Esophagus (tissue), 2 donors: ENCODE data around the gene SLC2A10. TPM values are rescaled to one million over a fixed set of nuclear protein-coding genes. Genes with fewer than 3 reads are reported as not detected.

Experiments
- H3K27ac ChIP-seq, 2 donors: one replicate each; pipeline ENCODE4 v1.5.1; 2013; ENCODE audit warnings: low read depth in 2 of 2, mild to moderate bottlenecking in 2 of 2, inconsistent platforms in 1 of 2, low read length in 1 of 2, moderate library complexity in 1 of 2
- H3K27me3 ChIP-seq, 2 donors: one replicate each; pipeline ENCODE4 v1.6.1; 2013; ENCODE audit warnings: low read length in 2 of 2, control low read depth in 1 of 2, mild to moderate bottlenecking in 1 of 2; ENCODE audit not compliant: insufficient read depth in 2 of 2, control insufficient read depth in 1 of 2
- H3K36me3 ChIP-seq, 2 donors: one replicate each; pipeline ENCODE4 v1.6.1; 2013; ENCODE audit warnings: low read length in 1 of 2; ENCODE audit not compliant: control insufficient read depth in 2 of 2, insufficient read depth in 2 of 2
- H3K4me1 ChIP-seq, 2 donors: one replicate each; pipeline ENCODE4 v1.6.1; 2013; ENCODE audit warnings: low read length in 1 of 2; ENCODE audit not compliant: control insufficient read depth in 2 of 2, insufficient read depth in 2 of 2
- H3K4me3 ChIP-seq, 2 donors: one replicate each; pipeline ENCODE4 v1.5.1; 2013; ENCODE audit warnings: low read length in 2 of 2, mild to moderate bottlenecking in 2 of 2, low read depth in 1 of 2, moderate library complexity in 1 of 2
- H3K9me3 ChIP-seq, 2 donors: one replicate each; pipeline ENCODE4 v1.6.1; 2013; ENCODE audit warnings: mild to moderate bottlenecking in 2 of 2, low read depth in 1 of 2, low read length in 1 of 2, moderate library complexity in 1 of 2; ENCODE audit not compliant: control insufficient read depth in 2 of 2, insufficient read depth in 1 of 2
- WGBS, 2 donors: extraction: QIAGEN DNeasy Blood & Tissue Kit; methylation state at CpG; one replicate each; pipeline ENCODE4 v1.1.7; 2013; 5-methylcytosine and 5-hydroxymethylcytosine counted together
- polyA plus RNA-seq, 2 donors: library from polyadenylated mRNA; stranded (reverse); fragments of 200-250 nt; gene quantifications; one replicate each; pipeline ENCODE4 v1.2.3, GENCODE V29; 2013
- donor health status: healthy with polysubstance abuse.
- donor health status: Bipolar disorder and iron deficiency.

SLC2A10 gene
- polyA plus RNA-seq, 2 donors = 2.6 to 5.4 TPM

DNA sequence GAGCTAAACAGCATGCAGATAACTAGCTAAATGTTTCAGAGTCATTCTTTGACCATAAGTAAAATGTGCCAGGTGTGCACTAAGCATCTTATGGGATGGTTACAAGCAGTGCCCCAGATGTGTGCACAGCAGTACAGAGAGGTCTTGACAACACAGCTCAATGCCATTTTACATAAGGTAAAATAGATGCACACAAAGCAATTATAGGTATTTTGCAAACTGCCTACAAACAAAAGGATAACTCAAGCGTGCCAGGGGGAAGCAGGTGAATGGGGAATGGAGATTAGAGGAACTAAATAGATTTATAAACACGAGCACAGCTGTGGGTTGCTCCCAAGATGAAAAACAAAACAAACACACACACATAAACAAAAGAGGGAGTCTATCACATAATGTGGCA is 64.8 kb downstream of the SLC2A10 start:
- no peak overlapping the region for H3K27ac ChIP-seq
- no peaks in the 10 kb centered on the region for H3K36me3 ChIP-seq
- no peaks in the 10 kb centered on the region for H3K27me3 ChIP-seq
- no peak overlapping the region for H3K4me3 ChIP-seq
- 28 to 34% methylated on average over 2 of the region's 2 CpGs for WGBS, 2 donors
- no peaks in the 10 kb centered on the region for H3K9me3 ChIP-seq
- no peaks in the 10 kb centered on the region for H3K4me1 ChIP-seq

DNA sequence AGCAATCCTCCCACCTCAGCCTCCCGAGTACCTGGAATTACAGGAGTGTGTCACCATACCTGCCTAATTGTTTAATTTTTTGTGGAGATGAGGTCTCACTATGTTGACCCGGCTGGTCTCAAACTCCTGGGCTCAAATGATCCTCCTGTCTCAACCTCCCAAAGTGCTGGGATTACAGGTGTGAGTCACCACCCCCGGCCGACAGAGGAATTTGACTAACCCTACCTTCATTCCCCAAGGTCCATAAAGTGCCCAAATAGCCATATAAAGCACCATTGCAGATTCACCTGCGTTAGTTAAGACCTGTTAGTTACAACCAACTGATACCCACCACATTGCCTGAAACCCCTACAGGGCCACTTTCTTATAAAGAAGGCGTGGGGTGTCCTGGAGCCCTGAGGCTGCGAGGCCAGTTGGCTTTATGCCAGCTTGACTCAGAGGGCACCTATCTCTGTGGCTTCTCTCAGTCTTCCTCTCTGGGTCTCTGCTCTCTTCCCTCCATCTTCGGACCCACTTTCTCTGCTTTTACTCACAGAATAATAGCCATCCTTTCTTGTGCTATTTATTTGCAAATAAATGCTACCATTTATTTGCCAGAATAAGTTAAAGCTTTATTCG is 65.6 kb downstream of the SLC2A10 start:
- Histone ChIP-seq H3K4me3 (no peak overlapping the region), H3K27ac (no peak overlapping the region), H3K4me1 (no peaks in the 10 kb centered on the region), H3K27me3 (no peaks in the 10 kb centered on the region), H3K36me3 (no peaks in the 10 kb centered on the region), H3K9me3 (no peaks in the 10 kb centered on the region)
- WGBS, 2 donors = 83 to 86% methylated on average over 9 of the region's 9 CpGs

DNA sequence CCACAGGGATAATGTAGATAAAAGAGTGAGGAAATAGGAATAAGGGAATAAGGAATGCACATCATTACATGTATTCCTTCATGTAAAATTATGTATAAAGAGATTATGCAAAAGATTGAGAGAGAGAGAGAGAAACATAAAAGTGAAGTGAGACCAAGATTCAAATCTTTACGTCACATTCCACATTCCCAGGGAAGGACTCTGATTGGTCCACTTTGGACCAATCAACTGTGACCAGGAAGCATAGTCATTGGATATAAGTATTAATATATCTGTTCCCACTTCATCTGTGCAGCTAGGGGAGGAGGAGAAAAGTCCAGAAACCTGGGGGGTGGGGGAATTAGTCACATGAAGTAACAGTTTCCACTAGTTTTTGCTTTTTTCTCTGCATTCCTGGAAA is 66.4 kb downstream of the SLC2A10 start:
- H3K27me3 ChIP-seq = no peaks in the 10 kb centered on the region

DNA sequence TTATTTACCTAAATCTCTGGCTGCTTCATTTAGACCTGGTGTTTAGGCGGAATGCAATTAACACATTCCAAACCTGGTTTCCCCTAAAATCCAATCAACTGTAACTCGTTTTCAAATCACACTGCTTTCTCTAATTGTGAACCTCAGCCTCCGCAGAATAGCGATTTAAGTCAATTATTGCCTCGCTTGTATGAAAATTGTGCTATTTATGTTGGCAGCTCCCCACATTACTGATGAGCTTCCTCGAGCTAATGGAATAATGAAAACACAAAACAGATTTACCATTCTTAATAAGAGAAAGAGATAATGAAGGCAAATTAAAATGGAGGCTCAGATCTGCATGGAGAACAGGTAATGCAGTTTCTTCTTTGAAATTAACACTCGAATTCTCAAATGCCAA is 67.9 kb downstream of the SLC2A10 start:
- no peaks in the 10 kb centered on the region for H3K9me3 ChIP-seq
- no peak overlapping the region for H3K27ac ChIP-seq
- no peak overlapping the region for H3K4me3 ChIP-seq
- H3K27me3 ChIP-seq = no peaks in the 10 kb centered on the region
- 71 to 78% methylated on average over 7 of the region's 7 CpGs for WGBS, 2 donors
- H3K4me1 ChIP-seq = no peaks in the 10 kb centered on the region
- no peaks in the 10 kb centered on the region for H3K36me3 ChIP-seq

More for the DNA sequence above, 66.4 kb downstream of the SLC2A10 start:
- no peak overlapping the region for H3K4me3 ChIP-seq
- H3K9me3 ChIP-seq = no peaks in the 10 kb centered on the region
- WGBS, 2 donors = 85 to 91% methylated on average over 1 of the region's 1 CpG
- H3K36me3 ChIP-seq = no peaks in the 10 kb centered on the region
- H3K27ac ChIP-seq = no peak overlapping the region
- H3K4me1 ChIP-seq = no peaks in the 10 kb centered on the region

DNA sequence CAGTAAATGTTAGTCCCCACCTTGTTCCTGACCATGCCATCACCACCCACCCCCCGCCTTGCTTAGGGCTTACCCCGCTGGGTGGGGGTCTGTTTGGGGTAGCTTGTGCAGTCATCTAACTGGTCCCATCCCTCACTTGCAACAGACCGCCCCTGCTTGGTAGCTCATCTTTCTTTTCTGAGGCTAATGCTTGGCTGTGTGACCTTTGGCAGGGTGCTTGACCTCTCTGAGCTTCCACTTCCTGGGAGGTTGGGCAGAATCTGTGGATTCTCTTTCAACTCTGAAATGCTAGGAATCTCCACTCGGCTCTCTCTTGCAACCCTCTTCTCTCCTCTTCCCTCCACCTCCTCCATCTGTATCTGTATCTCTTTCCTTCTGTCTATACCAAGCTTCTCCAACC is 70.4 kb downstream of the SLC2A10 start:
- 74 to 75% methylated on average over 4 of the region's 4 CpGs for WGBS, 2 donors
- Histone ChIP-seq H3K4me3 (no peak overlapping the region), H3K27me3 (no peaks in the 10 kb centered on the region), H3K27ac (no peak overlapping the region), H3K4me1 (no peaks in the 10 kb centered on the region), H3K9me3 (no peaks in the 10 kb centered on the region), H3K36me3 (no peaks in the 10 kb centered on the region)

DNA sequence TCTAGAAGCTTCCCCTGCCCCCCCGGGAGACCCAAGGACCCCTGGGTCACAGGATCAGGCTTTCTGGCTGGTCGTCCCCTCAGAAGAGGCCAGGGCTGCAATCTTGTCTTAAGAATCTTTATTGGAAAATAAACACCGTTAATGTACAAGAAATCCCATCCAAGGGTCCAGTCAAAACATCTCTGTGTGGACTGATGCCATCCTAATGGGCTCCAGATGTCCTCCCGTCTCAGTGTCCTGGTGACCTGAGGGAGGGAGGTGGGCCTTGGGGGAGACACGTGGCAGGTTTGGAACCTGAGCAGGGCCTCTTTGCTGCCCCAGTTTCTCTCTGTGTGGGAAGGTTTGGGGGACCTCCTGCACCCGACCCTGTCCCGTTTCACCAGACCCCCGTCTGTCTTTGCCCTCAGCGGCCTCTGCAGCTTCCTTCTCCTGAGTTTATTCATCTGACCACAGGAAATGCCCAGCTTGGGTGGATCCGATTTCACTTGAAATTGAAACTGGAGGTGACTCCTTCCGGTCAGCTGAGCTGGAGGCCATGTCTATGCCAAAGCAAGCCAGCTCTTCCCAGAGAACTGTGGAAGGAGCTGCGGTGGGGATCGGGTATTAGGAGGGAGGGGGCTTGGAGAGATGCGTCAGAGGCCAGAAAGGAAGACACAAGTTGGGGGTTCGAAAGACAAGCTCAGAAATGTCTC is 75.1 kb downstream of the SLC2A10 start:
- no peaks in the 10 kb centered on the region for H3K9me3 ChIP-seq
- H3K27ac ChIP-seq = no peak overlapping the region
- no peak overlapping the region for H3K4me3 ChIP-seq
- H3K4me1 ChIP-seq = no peaks in the 10 kb centered on the region
- WGBS, 2 donors = 63 to 68% methylated on average over 15 of the region's 15 CpGs
- no peaks in the 10 kb centered on the region for H3K27me3 ChIP-seq
- no peaks in the 10 kb centered on the region for H3K36me3 ChIP-seq

Other genes starting within 250 kb of the SLC2A10 start
- 1 to 10 TPM in 1 of 2 donors, under 1 TPM in 1; 0.46 to 1.8 TPM for gene ZNF334, start 196.1 kb upstream of the SLC2A10 start, polyA plus RNA-seq
- gene OCSTAMP, start 159.0 kb upstream of the SLC2A10 start, polyA plus RNA-seq = not detected
- under 1 TPM; 0.22 to 0.45 TPM for gene SLC13A3, start 58.2 kb upstream of the SLC2A10 start, polyA plus RNA-seq
- gene TP53RK, start 20.2 kb upstream of the SLC2A10 start, polyA plus RNA-seq = 1 to 10 TPM; 8.0 to 9.9 TPM
- gene EYA2, start 185.2 kb downstream of the SLC2A10 start, polyA plus RNA-seq = 10 to 100 TPM; 21.5 to 23.6 TPM